HPDE6-E6E7 (cell line): ENCODE data around the gene ALDOB.
"Not testable (repeated sequence)": the region's sequence is repeated elsewhere in the genome, so short reads cannot be mapped to it uniquely, and the experiment has no call there.

ENCODE experiments used
- DNase-seq: peaks from one replicate; pipeline ENCODE4 v3.0.0; 2011; ENCODE audit warnings: missing footprints; ENCODE audit errors: extremely low spot score

The ALDOB gene

GRCh38 chr9:101384873-101385536 lies 50.6 kb downstream of the ALDOB start, which contains the start of gene BAAT:
Gene BAAT, minus strand, starts transcription at chr9:101385006. Its CDS starts 13,602 bp downstream, at chr9:101371404.
- not testable (repeated sequence) for DNase-seq

DNA sequence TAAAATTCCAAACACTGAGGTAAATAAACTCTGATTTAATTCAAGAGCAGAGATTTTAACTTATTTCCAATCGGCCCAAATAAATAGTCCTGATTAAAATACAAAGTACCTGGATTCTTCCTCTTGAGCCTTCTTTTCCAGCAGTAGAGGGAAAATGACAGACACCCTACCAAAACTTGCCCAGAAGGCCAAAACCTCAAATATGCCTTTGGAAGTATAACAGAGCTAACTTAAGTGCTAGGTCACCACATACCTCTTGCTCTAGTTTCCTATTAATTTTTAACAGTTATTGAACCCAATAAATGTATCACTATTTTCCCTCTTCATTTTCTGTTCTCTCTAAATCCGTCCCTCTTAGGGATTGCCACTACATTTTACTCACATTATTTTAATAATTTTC lies 52.2 kb downstream of the ALDOB start:
- DNase-seq: no peak

GRCh38 chr9:101381833-101382342 lies 53.7 kb downstream of the ALDOB start:
- no peak for DNase-seq

DNA sequence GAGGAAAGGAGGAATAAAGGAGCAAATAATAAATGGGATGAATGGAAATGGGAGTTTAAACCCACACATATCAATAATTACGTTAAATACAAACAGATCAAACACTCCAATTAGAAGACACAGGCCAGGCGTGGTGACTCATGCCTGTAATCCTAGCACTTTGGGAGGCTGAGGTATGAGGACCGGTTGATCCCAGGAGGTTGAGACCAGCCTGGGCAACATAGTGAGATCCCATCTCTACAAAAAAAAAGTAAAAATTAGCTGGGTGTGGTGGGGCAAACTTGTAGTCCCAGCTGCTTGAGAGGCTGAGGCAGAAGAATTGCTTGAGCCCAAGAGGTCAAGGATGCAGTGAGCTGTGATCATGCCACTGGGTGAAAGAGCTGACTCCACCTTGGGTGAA lies 54.5 kb downstream of the ALDOB start:
- DNase-seq: no peak

GRCh38 chr9:101380295-101380694 lies 55.3 kb downstream of the ALDOB start:
- no peak for DNase-seq

DNA sequence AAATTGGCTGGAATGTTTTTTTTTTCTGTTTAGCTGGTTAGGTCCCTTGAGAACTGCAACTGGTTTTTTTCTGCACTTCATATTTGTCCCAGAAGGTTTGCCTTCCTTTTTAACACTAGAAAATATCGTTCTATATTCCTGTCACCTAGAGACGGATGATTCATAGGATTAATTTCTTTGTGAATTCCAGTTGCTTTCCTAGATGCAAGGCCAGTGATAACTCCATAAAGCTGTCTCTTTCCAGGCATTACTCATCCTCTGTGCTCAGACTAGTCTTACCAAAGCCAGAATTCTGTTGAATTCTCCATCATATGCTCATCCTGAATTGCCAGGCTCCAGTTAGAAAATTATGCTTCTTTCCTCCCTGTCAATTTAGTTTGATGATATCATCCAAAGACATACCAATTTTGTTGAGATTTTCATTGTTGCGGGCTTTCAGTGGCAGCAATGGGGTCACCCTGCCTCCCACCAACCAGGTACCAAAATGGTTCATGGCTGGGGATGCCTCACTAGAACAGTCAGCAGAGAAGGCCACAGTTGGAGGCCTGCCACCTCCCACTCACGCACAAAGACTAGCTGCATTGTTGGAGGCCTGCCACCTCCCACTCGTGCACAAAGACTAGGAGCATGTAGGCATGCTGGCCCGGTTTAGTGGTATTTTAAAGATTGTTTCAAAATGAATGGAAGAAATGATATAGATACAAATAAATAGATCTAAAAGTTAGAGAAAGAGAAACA lies 59.3 kb downstream of the ALDOB start:
- DNase-seq: no peak

DNA sequence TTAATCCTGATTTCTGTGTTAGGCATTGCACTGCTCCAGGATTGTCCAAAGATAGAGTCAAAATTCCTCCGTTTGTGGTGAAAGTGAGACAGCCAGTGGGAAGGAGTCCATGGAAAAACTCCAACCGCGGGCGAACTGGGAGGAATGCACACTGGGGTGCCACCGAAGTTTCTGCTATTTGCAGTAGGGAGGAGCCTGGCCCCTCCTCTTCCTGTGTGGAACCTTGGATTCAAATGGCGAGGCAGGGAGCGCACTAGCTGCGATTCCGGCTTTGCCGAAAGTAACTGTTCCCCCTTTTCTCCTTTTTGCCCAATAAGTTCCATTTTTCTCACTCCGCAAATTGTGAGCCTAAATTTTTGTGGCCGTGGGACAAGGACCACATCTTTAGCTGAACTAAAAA lies 60.0 kb downstream of the ALDOB start:
- no peak for DNase-seq

- no peak for DNase-seq
These were observed 63.1 kb downstream of the ALDOB start for GRCh38 chr9:101372327-101373118.

DNA sequence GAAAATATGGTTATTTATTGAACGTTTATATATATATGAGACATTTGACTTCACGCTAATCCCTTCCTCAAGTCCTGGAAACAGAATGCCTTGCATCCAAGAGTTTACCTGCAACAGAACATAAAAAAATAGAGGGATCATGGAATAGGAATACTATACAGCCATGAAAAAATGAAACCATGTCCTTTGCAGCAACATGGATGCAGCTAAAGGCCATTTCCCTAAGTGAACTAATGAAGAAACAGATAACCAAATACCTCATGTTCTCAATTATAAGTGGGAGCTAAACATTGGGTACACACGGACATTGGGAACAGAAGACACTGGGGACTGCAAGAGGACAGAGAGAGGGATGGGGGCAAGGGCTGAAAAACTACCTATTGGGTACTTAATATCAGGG lies 63.8 kb downstream of the ALDOB start:
- no peak for DNase-seq
